Measurements from ENCODE around the gene VPS25.

- TF ChIP-seq CTCF (conservative IDR thresholded peaks at IDR 0.05; ENCODE audit: low read depth, low read length) (no peak), EZH2 (IDR thresholded peaks at IDR 0.05; ENCODE audit: borderline replicate concordance, low read depth, low read length, poor library complexity, severe bottlenecking) (no peak)
Observed at GRCh38 chr17:42750739-42751344, 22.4 kb upstream of the VPS25 start.

All from A673 (cell line).